ENCODE data around the gene AGBL4.

AGBL4 gene

DNA sequence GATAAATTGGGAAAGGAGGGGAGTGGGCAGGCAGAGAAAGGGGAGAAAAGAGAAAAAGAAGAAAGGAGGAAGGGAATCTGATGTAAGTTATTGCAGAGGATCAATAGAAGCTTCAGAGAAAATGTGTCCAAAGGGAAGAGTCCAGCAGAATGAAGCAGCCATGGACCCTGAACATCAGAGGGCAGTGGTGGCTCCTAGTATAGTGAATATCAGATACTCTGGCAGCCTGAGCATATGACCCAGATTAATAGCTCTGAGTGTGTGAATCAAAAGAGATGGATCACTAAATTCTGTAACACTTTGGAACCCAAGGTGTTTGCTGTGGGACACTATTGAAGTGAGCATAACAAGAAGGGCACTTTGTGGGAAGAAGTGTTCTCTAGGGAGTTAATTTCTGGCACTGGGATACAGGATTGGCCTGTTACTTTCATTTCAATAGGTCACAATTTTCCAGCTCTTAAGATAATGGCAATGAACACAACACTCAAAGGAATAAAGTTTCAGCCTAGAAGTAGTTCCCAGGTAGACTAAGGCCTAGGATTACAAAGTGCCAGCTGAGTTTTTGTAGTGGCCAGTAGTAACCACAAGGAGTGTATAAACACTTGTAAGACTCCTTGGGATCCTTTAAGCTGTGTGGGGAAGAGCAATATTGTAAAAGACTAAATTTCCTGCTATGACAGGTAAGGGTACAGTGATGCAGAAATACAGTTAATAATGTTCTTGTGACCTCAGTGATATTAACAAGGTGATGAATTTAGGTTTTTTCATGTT lies 1082.6 kb downstream of the AGBL4 start:
- DNase-seq (ENCODE audit: low read depth): no peak

DNA sequence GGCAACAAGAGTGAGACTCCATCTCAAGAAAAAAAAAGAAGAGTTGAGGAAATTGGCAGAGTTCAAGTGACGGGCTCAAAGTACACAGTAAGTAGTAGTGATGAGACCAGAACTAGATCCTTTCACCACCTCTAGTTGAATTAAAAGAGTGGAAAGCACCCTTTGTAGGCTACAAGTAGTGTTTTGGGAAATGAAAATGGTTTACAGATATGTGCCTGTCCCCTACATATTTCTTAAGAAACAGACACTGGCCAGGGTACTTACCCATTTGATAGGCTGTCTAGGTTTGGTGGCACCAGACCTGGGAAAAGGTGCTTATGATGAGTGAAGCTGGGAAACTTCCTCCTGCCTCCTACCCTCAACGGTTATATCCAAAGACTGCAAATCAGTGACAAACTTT lies 1083.4 kb downstream of the AGBL4 start:
- no peak for DNase-seq (ENCODE audit: low read depth)

- no peak for DNase-seq (ENCODE audit: low read depth)
Observed at GRCh38 chr1:48939828-48940227, 1083.9 kb downstream of the AGBL4 start.

GRCh38 chr1:48939042-48939441 lies 1084.7 kb downstream of the AGBL4 start:
- DNase-seq (ENCODE audit: low read depth): no peak

DNA sequence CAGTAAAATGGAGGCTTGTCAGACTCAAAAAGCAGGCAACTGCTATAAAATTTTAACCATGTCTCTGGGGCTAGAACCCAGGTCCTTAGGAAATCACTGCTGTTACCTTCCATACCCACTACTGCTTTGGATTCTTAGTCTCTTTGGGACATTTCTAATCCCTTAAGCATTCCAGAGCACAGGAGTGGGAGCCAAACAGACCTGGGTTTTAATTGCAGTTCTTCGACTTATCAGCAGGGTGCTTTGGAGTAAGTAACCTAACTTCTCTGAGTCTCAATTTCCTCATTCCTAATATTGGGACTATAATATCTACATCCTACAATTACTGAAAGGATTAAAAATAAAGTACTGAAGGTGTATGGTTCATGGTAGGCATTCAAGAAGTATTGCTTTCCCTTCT lies 1086.0 kb downstream of the AGBL4 start:
- no peak for DNase-seq (ENCODE audit: low read depth)

GRCh38 chr1:48936436-48936835 lies 1087.3 kb downstream of the AGBL4 start:
- no peak for DNase-seq (ENCODE audit: low read depth)

DNA sequence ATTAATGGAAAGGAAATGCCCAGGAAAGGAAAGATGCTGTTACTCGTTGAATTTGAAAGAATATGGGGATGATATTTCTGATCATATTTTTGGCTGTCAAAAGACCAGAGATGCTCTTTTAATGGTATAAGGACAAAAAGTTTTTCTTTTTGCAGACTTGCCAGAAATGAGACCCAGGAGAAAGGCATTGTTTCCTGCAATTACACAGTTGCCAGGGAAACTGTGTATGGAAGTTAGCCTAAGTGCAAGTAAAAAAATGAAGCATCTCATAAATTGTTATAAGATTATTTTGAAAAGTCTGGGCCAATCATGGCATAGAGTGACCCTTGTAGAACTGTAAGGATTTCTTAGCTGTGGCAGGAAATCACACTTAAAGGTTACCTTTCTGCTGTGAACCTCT lies 1091.4 kb downstream of the AGBL4 start:
- no peak for DNase-seq (ENCODE audit: low read depth)

- no peak for DNase-seq (ENCODE audit: low read depth)
Observed at GRCh38 chr1:48931506-48932192, 1092.1 kb downstream of the AGBL4 start.

GRCh38 chr1:48930011-48930410 lies 1093.7 kb downstream of the AGBL4 start:
- no peak for DNase-seq (ENCODE audit: low read depth)

- DNase-seq (ENCODE audit: low read depth): no peak
Observed at GRCh38 chr1:48924099-48924498, 1099.7 kb downstream of the AGBL4 start.

DNA sequence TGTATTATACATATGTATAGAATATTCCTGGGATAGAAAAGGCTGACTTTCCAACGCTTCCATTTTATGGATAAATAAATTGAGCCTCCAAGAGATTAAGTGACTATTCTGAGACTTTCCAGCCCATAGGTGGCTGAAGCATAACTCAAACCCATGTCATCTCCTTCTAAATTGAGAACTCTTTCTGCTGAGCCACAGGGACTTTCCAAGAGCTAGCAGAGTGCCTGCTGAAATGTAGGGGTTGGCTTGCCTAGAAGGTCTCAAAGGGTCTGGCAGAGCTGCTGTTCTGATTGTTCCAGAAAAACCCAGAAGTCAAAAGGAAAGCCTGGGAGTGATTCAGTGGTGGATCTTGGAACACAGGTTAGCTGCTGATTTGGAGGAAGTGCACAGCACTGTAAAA lies 1100.6 kb downstream of the AGBL4 start:
- DNase-seq (ENCODE audit: low read depth): no peak

DNA sequence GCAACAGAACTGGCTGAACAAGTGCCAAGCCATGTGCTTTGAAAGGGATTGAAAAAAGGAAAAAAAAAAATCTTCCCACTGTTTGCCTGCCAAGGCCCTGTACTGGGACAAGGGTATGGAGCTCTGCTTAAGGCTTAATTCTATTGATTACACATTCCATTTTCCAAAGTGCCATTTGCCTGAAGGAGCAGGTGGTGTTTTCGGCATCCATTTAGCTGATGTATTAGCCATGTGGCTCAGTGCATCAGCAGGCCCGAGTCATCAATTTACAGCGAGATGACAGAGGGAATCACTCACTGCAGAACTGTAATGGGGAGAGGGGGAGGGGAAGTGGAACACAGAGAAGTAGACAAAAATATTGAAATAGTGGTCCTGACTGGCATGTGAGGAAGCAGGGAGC lies 1102.9 kb downstream of the AGBL4 start:
- no peak for DNase-seq (ENCODE audit: low read depth)

- DNase-seq (ENCODE audit: low read depth): no peak
Observed at GRCh38 chr1:48917901-48918603, 1105.7 kb downstream of the AGBL4 start.

DNA sequence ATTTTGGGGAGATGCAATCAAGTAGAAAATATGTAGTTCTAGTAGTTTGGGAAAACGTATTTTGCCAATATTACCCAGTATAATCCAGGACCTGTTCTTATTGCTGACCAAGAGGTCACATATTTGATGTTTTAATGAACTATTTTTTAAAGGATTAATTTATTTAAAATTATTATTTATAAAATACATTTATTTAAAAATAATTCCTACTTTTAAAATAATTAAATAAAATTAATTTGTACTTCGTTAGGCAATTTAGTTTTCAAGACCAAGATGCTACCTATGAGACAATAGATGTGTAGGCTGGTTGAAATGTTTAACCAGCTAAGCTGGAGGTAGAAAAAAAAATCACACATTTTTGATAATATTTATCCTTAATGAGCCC lies 1106.7 kb downstream of the AGBL4 start:
- no peak for DNase-seq (ENCODE audit: low read depth)

GRCh38 chr1:48916130-48917069 lies 1107.4 kb downstream of the AGBL4 start:
- DNase-seq (ENCODE audit: low read depth): no peak

DNA sequence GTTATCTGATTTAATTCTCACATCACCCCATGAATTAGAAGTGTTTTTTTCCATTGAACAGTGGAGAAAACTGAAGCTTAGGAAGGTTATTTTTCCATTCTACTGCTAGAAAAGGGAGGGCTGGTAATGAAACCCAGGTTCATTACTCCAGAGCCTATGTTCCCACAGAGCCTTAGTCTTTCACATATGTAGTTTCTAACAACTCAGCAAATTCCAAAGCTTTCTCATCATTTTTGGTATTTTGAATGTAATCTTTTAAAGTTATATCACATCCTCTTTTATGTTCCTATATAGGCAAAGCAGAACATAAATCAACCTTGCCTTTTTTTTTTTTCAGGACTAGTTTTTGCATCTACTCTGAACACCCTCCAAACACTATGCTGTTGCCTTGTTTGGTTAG lies 1115.1 kb downstream of the AGBL4 start:
- DNase-seq (ENCODE audit: low read depth): no peak

DNA sequence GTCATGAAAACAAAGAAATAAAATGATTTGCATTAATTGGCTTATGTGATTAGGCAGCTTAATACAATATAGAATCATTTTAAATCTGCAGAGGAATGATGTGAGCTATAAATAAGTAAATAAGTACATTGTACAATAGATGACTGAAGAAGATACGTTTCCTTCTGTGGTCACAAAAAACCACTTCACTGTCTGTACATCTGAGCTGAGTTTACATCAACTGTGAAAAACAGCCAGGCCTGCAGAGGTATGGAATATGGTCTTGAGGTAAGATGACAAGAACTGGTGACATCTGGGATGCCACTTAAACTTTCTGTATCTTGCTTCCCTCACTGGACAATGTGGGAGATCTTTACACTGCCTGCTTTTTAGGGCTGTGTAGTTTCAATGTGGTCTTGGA lies 1117.0 kb downstream of the AGBL4 start:
- no peak for DNase-seq (ENCODE audit: low read depth)

GRCh38 chr1:48906164-48906563 lies 1117.6 kb downstream of the AGBL4 start:
- DNase-seq (ENCODE audit: low read depth): no peak

DNA sequence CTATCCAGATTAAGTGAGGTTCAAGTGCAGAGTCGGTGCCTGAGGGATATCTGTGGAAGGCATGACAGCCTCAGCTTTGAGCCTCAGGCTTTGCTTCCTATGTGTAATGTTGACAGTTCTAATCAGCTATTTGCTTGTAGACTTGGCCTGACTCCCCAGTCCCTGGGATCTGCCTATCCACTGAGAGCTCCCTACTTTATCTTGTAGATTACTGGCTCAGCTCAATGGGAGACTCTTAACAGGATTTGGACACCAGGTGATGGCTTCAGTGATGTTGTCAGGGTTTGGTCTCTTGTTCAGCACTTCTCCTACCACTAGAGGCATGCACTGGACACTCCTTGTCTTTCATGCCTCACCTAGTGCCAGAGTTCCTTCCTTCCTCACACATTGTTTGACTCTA lies 1120.5 kb downstream of the AGBL4 start:
- DNase-seq (ENCODE audit: low read depth): no peak

GRCh38 chr1:48898894-48899293 lies 1124.9 kb downstream of the AGBL4 start:
- no peak for DNase-seq (ENCODE audit: low read depth)

- DNase-seq (ENCODE audit: low read depth): no peak
Observed at GRCh38 chr1:48889615-48890014, 1134.1 kb downstream of the AGBL4 start.

DNA sequence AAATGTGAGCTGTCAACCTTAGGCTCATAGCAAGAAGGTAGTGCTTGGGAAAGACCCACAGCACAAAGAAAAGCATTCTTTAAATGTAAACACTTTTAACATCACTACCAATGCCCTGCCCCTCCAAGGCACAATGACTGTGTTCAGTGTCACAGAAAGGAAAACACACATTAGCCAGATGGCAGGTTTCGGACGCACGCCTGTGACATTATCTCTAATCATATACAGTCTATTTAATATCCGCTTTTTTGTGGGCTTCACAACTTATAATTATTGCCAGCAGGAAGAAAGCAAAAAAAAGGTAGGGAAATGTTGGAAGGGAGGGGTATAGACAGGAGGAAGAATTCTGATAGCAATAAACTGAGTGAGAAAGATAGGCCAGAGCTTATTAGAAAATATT lies 1134.7 kb downstream of the AGBL4 start:
- no peak for DNase-seq (ENCODE audit: low read depth)
